HepG2 (cell line): ENCODE measurements around the gene SYS1. TPM values are rescaled to one million over a fixed set of nuclear protein-coding genes. Genes with fewer than 3 reads are reported as not detected.

Experiments
- ARNT ChIP-seq: fragments of 450-650 bp; IDR thresholded peaks from 2 replicates; pipeline ENCODE4 v1.6.1; 2017
- FOXJ3 ChIP-seq: sonication (generic); formaldehyde crosslinking; IDR thresholded peaks from 2 replicates; pipeline ENCODE4 v1.4.0; 2020; ENCODE audit warnings: missing genetic modification reagents, mild to moderate bottlenecking, borderline replicate concordance
- HNF4A ChIP-seq: sonication (generic); formaldehyde crosslinking; IDR thresholded peaks from 2 replicates; pipeline ENCODE4 v1.4.0; 2020; ENCODE audit warnings: missing genetic modification reagents
- KAT8 ChIP-seq: IDR thresholded peaks from 2 replicates; pipeline ENCODE4 v1.6.1; 2016; ENCODE audit warnings: missing genetic modification reagents, missing compliant biosample characterization
- MTF2 ChIP-seq: sonication (generic); formaldehyde crosslinking; IDR thresholded peaks from 2 replicates; pipeline ENCODE4 v1.5.0; 2020; ENCODE audit warnings: missing genetic modification reagents, borderline replicate concordance
- PHB2 ChIP-seq: fragments of 450-650 bp; IDR thresholded peaks from 2 replicates; pipeline ENCODE4 v1.6.1; 2018; ENCODE audit not compliant: partially characterized antibody
- PREB ChIP-seq: sonication (generic); formaldehyde crosslinking; IDR thresholded peaks from 2 replicates; pipeline ENCODE4 v1.4.0; 2020; ENCODE audit warnings: missing genetic modification reagents
- TFE3 ChIP-seq: IDR thresholded peaks from 2 replicates; pipeline ENCODE4 v1.6.1; 2016
- XRCC5 ChIP-seq: fragments of 200-400 bp; formaldehyde crosslinking; optimal IDR thresholded peaks from 2 replicates; pipeline ENCODE3; 2017; ENCODE audit warnings: mild to moderate bottlenecking, low read length
- ZC3H4 ChIP-seq: sonication (generic); formaldehyde crosslinking; IDR thresholded peaks from 2 replicates; pipeline ENCODE4 v1.4.0; 2020; ENCODE audit warnings: missing genetic modification reagents, borderline replicate concordance
- ZFP36L2 ChIP-seq: sonication (generic); formaldehyde crosslinking; IDR thresholded peaks from 2 replicates; pipeline ENCODE4 v1.4.0; 2020; ENCODE audit warnings: missing genetic modification reagents
- ZHX1 ChIP-seq: sonication (generic); formaldehyde crosslinking; IDR thresholded peaks from 2 replicates; pipeline ENCODE4 v1.8.1; 2022; ENCODE audit warnings: low read depth, mild to moderate bottlenecking, missing genetic modification reagents
- ZNF253 ChIP-seq: sonication (generic); formaldehyde crosslinking; IDR thresholded peaks from 2 replicates; pipeline ENCODE4 v1.8.0; 2022; ENCODE audit warnings: mild to moderate bottlenecking, missing genetic modification reagents, borderline replicate concordance
- ZNF619 ChIP-seq: sonication (generic); formaldehyde crosslinking; IDR thresholded peaks from 2 replicates; pipeline ENCODE4 v1.4.0; 2020; ENCODE audit warnings: mild to moderate bottlenecking, missing genetic modification reagents
- ZNF652 ChIP-seq: IDR thresholded peaks from 2 replicates; pipeline ENCODE4 v1.6.1; 2016; ENCODE audit warnings: low read depth, borderline replicate concordance
- ZNF670 ChIP-seq: sonication (generic); formaldehyde crosslinking; IDR thresholded peaks from 2 replicates; pipeline ENCODE4 v1.8.0; 2022; ENCODE audit warnings: mild to moderate bottlenecking, missing genetic modification reagents, borderline replicate concordance
- ZNF704 ChIP-seq: sonication (generic); formaldehyde crosslinking; IDR thresholded peaks from 2 replicates; pipeline ENCODE4 v1.8.1; 2023; ENCODE audit warnings: mild to moderate bottlenecking, inconsistent platforms, moderate library complexity, missing genetic modification reagents, borderline replicate concordance
- ZNF780A ChIP-seq: sonication (generic); formaldehyde crosslinking; IDR thresholded peaks from 2 replicates; pipeline ENCODE4 v1.8.0; 2022; ENCODE audit warnings: mild to moderate bottlenecking, missing genetic modification reagents, moderate library complexity
- ZXDC ChIP-seq: sonication (generic); formaldehyde crosslinking; IDR thresholded peaks from 2 replicates; pipeline ENCODE4 v1.5.0; 2020; ENCODE audit warnings: mild to moderate bottlenecking, missing genetic modification reagents
- polyA plus RNA-seq, 8 experiments: library from polyadenylated mRNA; depleted of rRNA in 3 of 8; stranded (reverse) in 7 of 8; unstranded in 1 of 8; fragments of >200 nt; fragmentation: Illumina TruSeq in 4 of 8; extraction: Trizol in 4 of 8; gene quantifications; 2 replicates each; pipeline versions ENCODE4 v1.2.1 to v1.2.3, GENCODE V29; 2011 to 2016; ENCODE audit warnings: low read depth in 4 of 8, missing spikeins in 1 of 8, mixed read lengths in 1 of 8; ENCODE audit not compliant: insufficient read depth in 1 of 8
- total RNA-seq, 5 experiments: library from RNA; depleted of rRNA; stranded (reverse); fragments of >200 nt; fragmentation: Illumina TruSeq; extraction: Trizol; gene quantifications; 2 replicates each; pipeline ENCODE4 v1.2.3, GENCODE V29; 2016; ENCODE audit warnings: low read depth in 1 of 5

Gene SYS1
- total and polyA plus RNA-seq, 2 of the 13 experiments (the other 11 are each of a cell fraction or from before 2014, with no cell fraction given): 38.3 to 65.6 TPM

GRCh38 chr20:45341939-45342854, 20.8 kb upstream of the SYS1 start (continued):
- TF ChIP-seq XRCC5 (peak; percentile 81), MTF2 (CRISPR knock-in tag) (no peak), ZNF619 (CRISPR knock-in tag) (no peak; the same call in 1 of the 2 replicates), ZC3H4 (CRISPR knock-in tag) (no peak), KAT8 (CRISPR knock-in tag) (0 out of 2 replicates have a peak, but pooled peaks have one; percentile 33), ZNF670 (0 out of 2 replicates have a peak, but pooled peaks have one; percentile 31), ZHX1 (CRISPR knock-in tag) (no peak), HNF4A (CRISPR knock-in tag) (no peak), PREB (CRISPR knock-in tag) (no peak), TFE3 (CRISPR knock-in tag) (peak; percentile 87), PHB2 (no peak), ZFP36L2 (no peak), ZNF253 (CRISPR knock-in tag) (peak; percentile 41; the same call in 1 of the 2 replicates), ZNF704 (CRISPR knock-in tag) (no peak), FOXJ3 (CRISPR knock-in tag) (peak; percentile 76; the same call in 1 of the 2 replicates), ZNF652 (peak; percentile 8; the same call in 1 of the 2 replicates), ARNT (no peak), ZXDC (no peak), ZNF780A (CRISPR knock-in tag) (no peak)
